ENCODE measurements around the gene CFAP46.
"Not testable (repeated sequence)": the region's sequence is repeated elsewhere in the genome, so short reads cannot be mapped to it uniquely, and the experiment has no call there.

The CFAP46 gene

GRCh38 chr10:132899054-132899750 lies 43.2 kb downstream of the CFAP46 start:
- no peak for DNase-seq (ENCODE audit: low spot score)

GRCh38 chr10:132898391-132899053 lies 43.8 kb downstream of the CFAP46 start:
- DNase-seq (ENCODE audit: low spot score) = no peak

DNA sequence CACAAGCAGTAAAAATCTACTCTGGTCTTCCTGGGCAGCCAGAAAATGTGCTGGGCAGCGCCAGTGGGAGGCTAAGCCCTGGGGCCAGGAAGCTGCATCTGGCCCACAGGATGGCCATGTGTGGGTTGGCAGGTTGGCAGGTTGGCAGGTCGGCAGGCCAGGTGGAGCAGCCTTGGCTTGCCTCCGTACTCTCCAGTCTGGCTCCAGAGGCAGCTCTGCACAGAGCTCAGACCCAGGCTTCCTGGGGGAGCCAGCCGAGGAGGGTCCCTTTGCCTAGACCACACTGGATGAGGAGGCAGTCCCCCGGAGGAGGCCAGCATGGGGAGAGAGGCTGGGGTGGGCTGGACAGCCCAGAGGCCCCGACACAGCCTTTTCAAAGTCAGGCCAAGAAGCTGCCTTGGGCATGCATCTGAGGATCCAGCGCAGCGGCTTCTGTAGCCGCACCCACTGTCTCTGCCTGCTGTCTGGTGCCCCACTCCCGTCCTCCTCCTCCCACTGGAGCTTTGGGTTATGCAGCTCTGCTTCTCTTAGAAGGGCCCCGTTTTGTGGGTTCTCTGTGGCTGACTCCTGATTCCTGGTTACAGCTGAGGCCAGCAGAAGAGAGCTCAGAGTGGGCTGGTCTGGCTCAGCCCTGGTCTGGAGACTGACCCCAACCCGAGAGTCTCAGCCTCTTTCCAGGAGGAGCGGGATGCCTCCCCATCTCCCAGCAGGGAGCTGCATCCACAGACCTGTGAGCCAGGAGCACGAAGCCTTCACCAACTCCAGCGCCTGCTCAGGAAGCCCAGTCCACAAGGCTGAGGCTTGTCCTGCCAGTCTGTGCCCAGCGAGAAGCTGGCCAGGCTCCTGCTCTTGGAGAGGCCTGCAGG lies 44.6 kb downstream of the CFAP46 start:
- no peak for DNase-seq (ENCODE audit: low spot score)

- DNase-seq (ENCODE audit: low spot score) = not testable (repeated sequence)
These were observed 48.6 kb downstream of the CFAP46 start for GRCh38 chr10:132893786-132894185.

DNA sequence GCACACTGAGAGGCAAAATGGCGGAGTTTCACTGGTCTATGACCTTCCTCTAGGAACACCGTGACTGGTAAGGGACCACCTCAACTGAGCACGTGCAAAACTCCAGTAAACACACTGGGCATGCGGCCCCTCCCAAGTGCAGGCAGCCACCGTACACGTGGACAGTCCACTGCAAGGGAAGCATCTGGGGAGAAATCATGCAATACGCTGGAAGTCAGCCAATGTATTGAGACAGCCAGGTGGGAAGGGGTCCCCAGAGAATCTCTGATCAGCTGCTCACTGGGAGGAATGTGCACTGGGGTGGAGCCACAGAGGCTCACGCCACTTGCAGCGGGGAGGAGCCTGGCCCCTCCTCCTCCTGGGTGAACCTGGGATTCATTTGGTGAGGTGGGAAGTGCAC lies 49.3 kb downstream of the CFAP46 start:
- no peak for DNase-seq (ENCODE audit: low spot score)

- DNase-seq (ENCODE audit: low spot score) = no peak
These were observed 50.4 kb downstream of the CFAP46 start for GRCh38 chr10:132892004-132892403.

- no peak for DNase-seq (ENCODE audit: low spot score)
These were observed 51.0 kb downstream of the CFAP46 start for GRCh38 chr10:132891368-132891767.

- DNase-seq (ENCODE audit: low spot score) = no peak
These were observed 52.1 kb downstream of the CFAP46 start for GRCh38 chr10:132890301-132890700.

- DNase-seq (ENCODE audit: low spot score) = no peak
These were observed 52.8 kb downstream of the CFAP46 start for GRCh38 chr10:132889556-132889955.

- no peak for DNase-seq (ENCODE audit: low spot score)
These were observed 53.4 kb downstream of the CFAP46 start for GRCh38 chr10:132888898-132889490.

- DNase-seq (ENCODE audit: low spot score) = not testable (repeated sequence)
These were observed 53.9 kb downstream of the CFAP46 start for GRCh38 chr10:132888446-132888845.

DNA sequence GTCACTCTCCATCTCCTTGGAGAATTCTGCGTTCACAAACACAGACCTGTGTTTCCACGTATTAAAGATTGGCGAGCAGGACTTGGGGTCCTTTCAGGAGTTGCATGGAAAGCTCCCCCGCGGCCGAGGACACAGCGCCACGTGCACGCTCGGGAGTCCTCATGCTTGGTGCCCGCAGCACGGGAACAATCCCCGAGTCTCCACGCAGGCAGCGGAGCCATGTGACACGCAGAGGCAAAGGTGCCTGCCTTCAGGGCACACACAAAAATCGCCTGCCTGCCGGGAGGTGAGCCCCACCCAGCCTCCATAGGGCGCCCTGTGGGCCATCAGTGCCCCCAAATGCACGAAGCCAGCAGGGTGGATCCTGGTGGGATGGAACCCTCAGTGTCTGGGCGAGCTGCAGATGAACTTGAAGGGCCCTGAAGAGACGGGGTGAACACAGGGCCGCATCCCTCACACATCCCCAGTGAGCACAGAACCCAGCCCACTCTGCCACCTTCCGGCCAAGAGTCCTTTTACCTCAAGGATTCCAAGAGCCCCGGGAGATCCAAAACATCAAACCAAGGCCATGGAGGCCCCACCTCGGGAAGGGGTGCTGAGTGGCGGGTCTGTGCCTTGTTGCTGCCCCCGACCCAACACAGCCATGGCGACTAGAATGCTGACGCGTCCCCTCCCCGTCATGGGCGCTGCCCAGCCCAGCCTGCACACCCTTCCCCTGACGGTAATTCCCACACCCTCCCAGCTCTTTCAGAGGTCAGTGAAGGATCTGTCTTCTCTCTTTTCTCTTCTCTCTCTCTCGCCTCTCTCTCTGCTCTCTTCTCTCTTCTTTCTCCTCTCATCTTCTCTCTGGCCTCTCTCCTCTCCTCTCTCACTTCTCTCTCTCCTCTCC lies 55.9 kb downstream of the CFAP46 start:
- no peak for DNase-seq (ENCODE audit: low spot score)

DNA sequence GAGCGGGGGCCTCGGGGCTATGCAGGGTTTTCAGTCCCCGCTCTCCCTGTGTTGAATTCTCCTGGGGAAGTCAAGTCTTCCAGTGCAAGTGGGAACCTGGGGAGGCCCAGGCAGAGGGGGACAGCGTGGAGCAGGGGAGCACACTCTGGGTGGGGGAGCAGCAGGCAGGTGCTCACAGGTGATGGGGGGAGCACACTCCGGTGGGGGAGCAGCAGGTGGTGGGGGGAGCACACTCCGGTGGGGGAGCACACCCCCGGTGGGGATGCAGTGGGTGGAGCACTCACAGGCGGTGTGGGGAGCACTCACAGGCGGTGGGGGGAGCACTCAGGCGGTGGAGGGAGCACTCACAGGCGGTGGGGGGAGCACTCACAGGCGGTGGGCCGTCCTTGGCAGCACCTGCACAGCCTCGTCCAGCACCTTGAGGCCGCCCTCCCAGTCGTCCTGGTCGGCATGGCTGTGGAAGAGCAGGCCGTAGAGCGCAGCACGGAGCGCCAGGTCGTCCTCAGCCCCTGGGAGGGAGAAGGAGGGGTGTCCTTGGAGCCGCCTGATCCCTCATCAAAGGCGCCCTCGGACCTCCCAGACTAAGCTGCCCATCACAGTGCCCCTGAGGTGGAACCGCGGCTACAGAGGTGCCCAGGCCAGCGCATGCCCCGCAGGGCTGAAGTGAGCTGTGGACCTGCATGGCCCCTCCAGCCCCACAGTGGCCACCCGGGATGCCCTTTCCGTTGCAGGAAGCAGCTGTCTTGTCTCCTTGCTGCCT lies 56.7 kb downstream of the CFAP46 start:
- no peak for DNase-seq (ENCODE audit: low spot score)

GRCh38 chr10:132884691-132885271 lies 57.6 kb downstream of the CFAP46 start:
- no peak for DNase-seq (ENCODE audit: low spot score)

DNA sequence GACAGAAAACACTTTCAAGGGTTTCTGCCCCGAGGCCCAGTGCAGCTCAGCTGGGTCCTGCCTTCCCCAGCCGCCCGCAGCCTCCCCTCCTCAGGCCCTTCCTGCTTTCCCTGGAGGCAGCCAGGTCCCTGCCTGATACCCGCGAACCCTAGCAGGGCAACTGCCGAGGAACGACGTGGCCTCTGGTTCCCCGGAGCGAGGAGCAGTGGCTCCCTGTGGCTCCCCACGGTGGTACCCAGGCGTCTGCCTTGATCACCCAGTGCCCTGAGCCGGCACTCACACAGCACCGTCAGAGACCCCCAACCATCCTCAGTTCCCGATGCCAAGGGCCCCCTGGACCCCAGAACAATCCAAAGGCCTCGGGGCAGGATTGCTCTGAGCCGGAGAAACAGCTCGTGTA lies 58.3 kb downstream of the CFAP46 start:
- no peak for DNase-seq (ENCODE audit: low spot score)

- DNase-seq (ENCODE audit: low spot score) = no peak
These were observed 58.9 kb downstream of the CFAP46 start for GRCh38 chr10:132883391-132883881.

DNA sequence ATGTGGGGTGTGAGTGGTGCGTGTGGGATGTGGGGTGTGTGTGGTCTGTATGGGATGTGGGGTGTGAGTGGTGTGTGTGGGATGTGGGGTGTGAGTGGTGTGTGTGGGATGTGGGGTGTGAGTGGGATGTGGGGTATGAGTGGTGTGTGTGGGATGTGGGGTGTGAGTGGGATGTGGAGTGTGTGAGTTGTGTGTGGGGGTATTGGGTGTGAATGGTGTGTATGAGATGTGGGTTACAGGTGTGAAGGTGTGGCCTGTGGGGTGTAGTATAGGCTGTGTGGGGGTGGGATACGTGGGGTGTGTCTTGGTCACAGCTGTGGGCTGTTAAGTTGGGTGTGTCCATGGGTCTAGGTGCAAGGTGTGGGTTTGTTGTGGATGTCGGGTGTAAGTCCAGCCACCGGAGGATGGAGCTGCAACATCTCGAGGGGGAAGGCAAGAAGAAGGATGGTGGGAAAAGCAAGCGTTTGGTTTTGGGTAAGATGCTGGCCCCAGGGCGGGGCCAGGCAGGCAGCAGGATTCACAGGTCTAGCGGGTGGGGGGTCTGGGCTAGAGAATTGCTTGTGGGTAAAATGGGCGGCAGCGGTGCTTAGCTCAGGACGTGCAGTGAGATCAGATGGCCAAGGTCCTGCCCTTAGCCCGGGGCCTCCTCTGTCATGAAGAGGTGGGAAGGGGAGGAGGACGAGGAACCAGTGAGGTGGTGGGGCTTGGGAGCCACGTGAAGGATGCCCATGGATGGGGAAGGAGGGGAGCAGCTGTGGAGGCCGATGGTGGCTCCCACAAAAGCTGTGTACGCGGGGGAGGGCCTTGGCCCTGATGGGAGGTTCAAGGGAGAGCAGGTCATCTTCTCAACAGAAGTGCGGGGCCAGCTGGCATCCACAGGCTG lies 60.1 kb downstream of the CFAP46 start:
- DNase-seq (ENCODE audit: low spot score) = no peak

DNA sequence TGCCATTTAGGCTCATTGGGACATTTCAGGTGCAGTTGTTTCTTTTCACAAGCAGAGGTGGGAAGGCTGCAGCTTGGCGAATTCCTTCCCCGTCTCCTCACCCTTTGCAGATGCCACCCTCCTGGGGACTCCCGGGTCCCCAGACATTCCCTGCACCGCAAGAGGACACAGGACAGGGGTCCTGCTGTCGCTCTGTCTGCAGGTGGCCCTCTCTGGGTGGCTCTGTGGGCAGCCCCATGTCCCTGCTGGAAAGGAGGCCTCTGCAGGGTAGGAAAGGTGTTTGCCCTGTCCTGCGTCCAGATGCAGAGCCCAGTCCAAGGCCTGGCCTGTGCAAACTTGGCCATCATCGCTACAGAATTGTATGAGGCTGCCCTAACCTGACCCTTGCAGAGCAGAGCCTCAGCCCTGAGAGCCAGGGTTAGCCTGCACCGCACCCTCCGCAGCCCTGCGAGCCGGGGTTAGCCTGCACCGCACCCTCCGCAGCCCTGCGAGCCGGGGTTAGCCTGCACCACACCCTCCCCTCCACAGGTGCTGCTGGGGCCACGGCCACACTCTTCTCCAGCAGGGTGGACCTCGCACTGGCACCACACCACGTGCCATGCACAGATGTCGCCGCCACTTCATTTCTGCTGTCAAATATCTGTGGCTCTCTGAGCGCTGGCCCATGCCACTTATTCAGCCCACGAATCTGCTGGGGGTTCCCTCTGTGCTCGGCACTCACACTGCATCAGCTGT lies 61.0 kb downstream of the CFAP46 start:
- no peak for DNase-seq (ENCODE audit: low spot score)

Measured in Ammon's horn (tissue), 1 donor.